A549 (cell line): ENCODE measurements around the gene COPS4. TPM values are rescaled to one million over a fixed set of nuclear protein-coding genes. Genes with fewer than 3 reads are reported as not detected.

Experiments used
- ATAC-seq, 2 experiments: fragments of 200-7000 bp in 1 of 2; fragments of >200 bp in 1 of 2; cut with Nextera tagmentation in 1 of 2; cut with Tn5 transposase in 1 of 2; 3 replicates each; pipeline versions ENCODE4 v1.8.0 to v1.9.1; 2018 to 2020; ENCODE audit warnings: mild to moderate bottlenecking in 1 of 2, moderate library complexity in 1 of 2
- CTCF ChIA-PET: fragments of 300-600 bp; sonication (Branson Sonifier 250); formaldehyde crosslinking; extraction: SDS; loops from one replicate; lab custom pipeline; 2021; ENCODE audit warnings: antibody characterized with exemption, inconsistent platforms; lab: Yijun Ruan, JAX
- POLR2A ChIA-PET: fragments of 350-600 bp; formaldehyde crosslinking; extraction: SDS; loops from one replicate; lab custom pipeline; 2021; ENCODE audit warnings: antibody characterized with exemption, inconsistent platforms; lab: Yijun Ruan, JAX
- DNase-seq, 2 experiments: peaks; one replicate each; pipeline versions ENCODE4 v3.0.0 to v3.0.0-alpha.2; 2011 to 2016; ENCODE audit warnings: low read depth in 1 of 2, low spot score in 1 of 2
- FAIRE-seq: peaks from 2 replicates; lab custom pipeline; 2011; peaks lifted over from hg19 to GRCh38; lab: Jason Lieb, UNC
- H3K27ac ChIP-seq, 2 experiments: fragments of >200 bp; sonication (Bioruptor Twin); formaldehyde crosslinking; 3 replicates each; pipeline ENCODE4 v1.5.1; 2016 to 2017
- H3K4me1 ChIP-seq: fragments of >200 bp; sonication (Bioruptor Twin); formaldehyde crosslinking; 3 replicates; pipeline ENCODE4 v1.6.1; 2016
- H3K4me2 ChIP-seq: fragments of >200 bp; sonication (Bioruptor Twin); formaldehyde crosslinking; 3 replicates; pipeline ENCODE4 v1.6.1; 2016
- H3K4me3 ChIP-seq: fragments of >200 bp; sonication (Bioruptor Twin); formaldehyde crosslinking; 3 replicates; pipeline ENCODE4 v1.5.1; 2016
- H3K9me3 ChIP-seq: fragments of >200 bp; sonication (Bioruptor Twin); formaldehyde crosslinking; 3 replicates; pipeline ENCODE4 v1.6.1; 2016
- BHLHE40 ChIP-seq: IDR thresholded peaks from 2 replicates; pipeline ENCODE4 v1.6.1; 2012; ENCODE audit warnings: low read depth, low read length, inconsistent platforms
- CBX8 ChIP-seq: fragments of 200-600 bp; sonication (generic); IDR thresholded peaks from 2 replicates; pipeline ENCODE4 v1.6.1; 2016
- CHD4 ChIP-seq: fragments of 200-600 bp; sonication (generic); IDR thresholded peaks from 2 replicates; pipeline ENCODE4 v1.6.1; 2016; ENCODE audit warnings: antibody characterized with exemption, mild to moderate bottlenecking, borderline replicate concordance
- CTCF ChIP-seq: fragments of >200 bp; sonication (Bioruptor Twin); formaldehyde crosslinking; IDR thresholded peaks from 3 replicates; pipeline ENCODE4 v1.5.1; 2016
- EHF ChIP-seq: fragments of 250-450 bp; sonication (Bioruptor Pico); IDR thresholded peaks from 2 replicates; pipeline ENCODE4 v1.5.0; 2020; ENCODE audit warnings: mild to moderate bottlenecking
- ESRRA ChIP-seq: fragments of 150-350 bp; IDR thresholded peaks from 2 replicates; pipeline ENCODE4 v1.6.1; 2014; ENCODE audit warnings: mild to moderate bottlenecking, low read length, borderline replicate concordance
- GATA3 ChIP-seq: IDR thresholded peaks from 2 replicates; pipeline ENCODE4 v1.6.1; 2012; ENCODE audit warnings: borderline replicate concordance
- HDAC2 ChIP-seq: fragments of 200-600 bp; sonication (generic); IDR thresholded peaks from 2 replicates; pipeline ENCODE4 v1.6.1; 2016
- HES2 ChIP-seq: fragments of >200 bp; sonication (Bioruptor Twin); formaldehyde crosslinking; IDR thresholded peaks from 2 replicates; pipeline ENCODE4 v1.6.1; 2016
- HMGXB4 ChIP-seq: fragments of 250-450 bp; sonication (Bioruptor Pico); IDR thresholded peaks from 2 replicates; pipeline ENCODE4 v1.5.0; 2021; ENCODE audit warnings: mild to moderate bottlenecking, moderate library complexity, borderline replicate concordance
- HOXB13 ChIP-seq: fragments of 250-450 bp; sonication (Bioruptor Pico); IDR thresholded peaks from 2 replicates; pipeline ENCODE4 v1.5.0; 2020; ENCODE audit warnings: low read depth, mild to moderate bottlenecking, moderate library complexity
- JUN ChIP-seq, 2 experiments: fragments of >200 bp; sonication (Bioruptor Twin); formaldehyde crosslinking; IDR thresholded peaks; 2 replicates in 1 of 2; 3 replicates in 1 of 2; pipeline ENCODE4 v1.6.1; 2016 to 2017
- KDM1A ChIP-seq: fragments of 200-600 bp; sonication (generic); IDR thresholded peaks from 2 replicates; pipeline ENCODE4 v1.6.1; 2016; ENCODE audit warnings: low read depth, mild to moderate bottlenecking
- MAZ ChIP-seq: fragments of 150-350 bp; IDR thresholded peaks from 2 replicates; pipeline ENCODE4 v1.6.1; 2014; ENCODE audit warnings: antibody characterized with exemption, low read depth, low read length, borderline replicate concordance
- MYC ChIP-seq: IDR thresholded peaks from 2 replicates; pipeline ENCODE4 v1.6.1; 2012; ENCODE audit warnings: mild to moderate bottlenecking, inconsistent platforms, low read length, improper control_type of control experiment, borderline replicate concordance
- NR3C1 ChIP-seq: fragments of >200 bp; sonication (Bioruptor Twin); formaldehyde crosslinking; IDR thresholded peaks from 3 replicates; pipeline ENCODE4 v1.6.1; 2017
- PBX3 ChIP-seq: IDR thresholded peaks from 2 replicates; pipeline ENCODE4 v1.6.1; 2012
- PHF8 ChIP-seq: fragments of 200-600 bp; sonication (generic); IDR thresholded peaks from 2 replicates; pipeline ENCODE4 v1.6.1; 2016; ENCODE audit warnings: low read depth, mild to moderate bottlenecking, antibody characterized with exemption, moderate library complexity, borderline replicate concordance
- POLR2AphosphoS2 ChIP-seq: conservative IDR thresholded peaks from 2 replicates; pipeline ENCODE4 v1.6.1; 2012; ENCODE audit warnings: low read length, improper control_type of control experiment, inconsistent platforms
- RAD21 ChIP-seq, 2 experiments: fragments of >200 bp in 1 of 2; sonication (Bioruptor Twin) in 1 of 2; formaldehyde crosslinking in 1 of 2; IDR thresholded peaks in 1 of 2; conservative IDR thresholded peaks in 1 of 2; 2 replicates in 1 of 2; 3 replicates in 1 of 2; pipeline ENCODE4 v1.6.1; 2012 to 2018; ENCODE audit warnings: inconsistent platforms in 1 of 2
- RCOR1 ChIP-seq: fragments of 150-350 bp; IDR thresholded peaks from 2 replicates; pipeline ENCODE4 v1.6.1; 2014; ENCODE audit warnings: antibody characterized with exemption, low read length, low read depth
- TP53 ChIP-seq: fragments of 250-450 bp; sonication (Bioruptor Pico); IDR thresholded peaks from 2 replicates; pipeline ENCODE4 v1.5.0; 2021; ENCODE audit warnings: mild to moderate bottlenecking, moderate library complexity
- ZC3H11A ChIP-seq: fragments of 450-650 bp; IDR thresholded peaks from 2 replicates; pipeline ENCODE4 v1.6.1; 2014; ENCODE audit warnings: antibody characterized with exemption, mild to moderate bottlenecking
- ZNF302 ChIP-seq: fragments of 250-450 bp; sonication (Bioruptor Pico); IDR thresholded peaks from 2 replicates; pipeline ENCODE4 v1.9.0; 2021; ENCODE audit warnings: inconsistent platforms, mild to moderate bottlenecking, moderate library complexity
- WGBS: methylation state at CpG from one replicate; pipeline ENCODE4 v1.1.6; 2017; ENCODE audit errors: missing lambda C conversion rate; 5-methylcytosine and 5-hydroxymethylcytosine counted together
- polyA plus RNA-seq, 4 experiments: library from polyadenylated mRNA; depleted of rRNA in 3 of 4; stranded (reverse); fragments of >200 nt; fragmentation: RNase III in 1 of 4; extraction: RNeasy Plus Mini Kit Qiagen cat#74134 plus additional on column Dnase treatment in 1 of 4; gene quantifications; 2 replicates in 3 of 4; 3 replicates in 1 of 4; pipeline ENCODE4 v1.2.3, GENCODE V29; 2011 to 2017
- TF ChIP-seq, protein P1 (sequence below): fragments of 450-650 bp; IDR thresholded peaks from 2 replicates; pipeline ENCODE4 v1.6.1; 2014; ENCODE audit warnings: antibody characterized with exemption
- TF ChIP-seq, protein P2 (sequence below): IDR thresholded peaks from 2 replicates; pipeline ENCODE4 v1.6.1; 2012; ENCODE audit warnings: low read depth, borderline replicate concordance

Gene COPS4
- polyA plus RNA-seq, 2 of the 4 experiments (the other 2 are of a cell fraction): 36.5 to 36.8 TPM

DNA sequence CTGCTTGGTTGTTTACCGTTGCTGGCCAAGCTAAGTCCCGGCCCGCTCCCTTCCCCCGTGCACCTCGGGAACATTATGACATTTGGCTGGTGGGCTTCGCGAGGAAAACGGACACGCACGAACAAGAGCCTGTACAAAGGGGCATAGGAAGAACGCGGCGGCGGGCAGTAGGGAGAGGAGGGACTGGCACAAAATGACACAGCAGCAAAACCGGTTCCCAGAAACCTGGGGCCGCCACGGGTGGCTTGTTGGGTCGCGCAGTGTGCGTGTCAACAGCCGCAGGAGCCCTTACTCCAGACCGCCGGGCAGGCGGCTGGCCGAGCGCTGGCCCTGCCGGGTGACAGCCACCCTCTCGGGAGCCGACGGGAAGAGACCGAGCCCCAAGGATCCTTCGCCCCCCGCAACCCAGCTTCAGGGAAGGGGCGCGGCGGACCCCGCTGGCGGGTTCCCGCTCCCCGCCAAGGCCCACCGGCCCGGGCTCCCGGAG lies 22.7 kb upstream of the COPS4 start:
- FAIRE-seq (no peak), DNase-seq (peak in 1 of 2 experiments; percentile 20), ATAC-seq (peak; percentile 30 to 57)
- H3K4me2 ChIP-seq: peak overlapping the region; percentile 79
- peak overlapping the region; percentile 75 to 96 for H3K27ac ChIP-seq
- H3K9me3 ChIP-seq: no peaks in the 10 kb centered on the region
- CTCF ChIA-PET: interaction anchor here (0.7 to 1.8 kb wide), 4 partner anchors 11 to 351 kb away, joined by 3 to 6 read pairs (median 4); partner anchors contain the start of gene THAP9
- TF ChIP-seq TP53: no peak
- no peak for TF ChIP-seq NR3C1
- TF ChIP-seq HES2: no peak
- TF ChIP-seq GATA3: no peak
- 0 out of 2 replicates have a peak, but pooled peaks have one; percentile 23 for TF ChIP-seq PHF8
- TF ChIP-seq HOXB13 (CRISPR knock-in tag): no peak
- TF ChIP-seq HMGXB4 (CRISPR knock-in tag): no peak
- no peak for TF ChIP-seq EHF (CRISPR knock-in tag)
- no peak for TF ChIP-seq KDM1A
- POLR2A ChIA-PET: interaction anchor here (1.5 to 3.4 kb wide), 2 partner anchors 23 to 272 kb away, joined by 10 to 40 read pairs; partner anchors contain the start of genes COPS4 and COQ2
- 2% methylated on average over 13 of the region's 43 CpGs for WGBS
- peak overlapping the region; percentile 80 for H3K4me3 ChIP-seq
- peaks cover 23% of the 10 kb centered on the region for H3K4me1 ChIP-seq

GRCh38 chr4:83012687-83013419 lies 22.1 kb upstream of the COPS4 start:
- FAIRE-seq (no peak), DNase-seq (peak; percentile 79 to 97), ATAC-seq (peak; percentile 83 to 90)
- ChIA-PET CTCF (interaction anchor here (1.1 to 1.5 kb wide), 2 partner anchors 113 to 247 kb away, joined by 3 to 4 read pairs; partner anchors contain the start of gene THAP9), POLR2A (interaction anchor here (1.0 to 3.4 kb wide), 3 partner anchors 22 to 550 kb away, joined by 3 to 40 read pairs (median 10); partner anchors contain the start of genes COPS4 and COQ2)
- Histone ChIP-seq H3K4me2 (peak overlapping the region; percentile 86), H3K27ac (peak overlapping the region; percentile 84 to 96), H3K9me3 (no peaks in the 10 kb centered on the region), H3K4me3 (peak overlapping the region; percentile 80), H3K4me1 (peaks cover 23% of the 10 kb centered on the region)
- 0% methylated on average over 10 of the region's 73 CpGs for WGBS
- no peak for TF ChIP-seq POLR2AphosphoS2
- no peak for TF ChIP-seq ZC3H11A
- TF ChIP-seq PHF8: no peak
- no peak for TF ChIP-seq KDM1A
- 0 out of 2 replicates have a peak, but pooled peaks have one; percentile 25 for TF ChIP-seq MYC
- peak; percentile 39 to 44; a peak in 1 of 5 replicates for TF ChIP-seq JUN (IDR thresholded peaks at IDR 0.05)
- TF ChIP-seq CTCF: no peak; the same call in 2 of the 3 replicates
- TF ChIP-seq CBX8: no peak
- TF ChIP-seq, protein P1, sequence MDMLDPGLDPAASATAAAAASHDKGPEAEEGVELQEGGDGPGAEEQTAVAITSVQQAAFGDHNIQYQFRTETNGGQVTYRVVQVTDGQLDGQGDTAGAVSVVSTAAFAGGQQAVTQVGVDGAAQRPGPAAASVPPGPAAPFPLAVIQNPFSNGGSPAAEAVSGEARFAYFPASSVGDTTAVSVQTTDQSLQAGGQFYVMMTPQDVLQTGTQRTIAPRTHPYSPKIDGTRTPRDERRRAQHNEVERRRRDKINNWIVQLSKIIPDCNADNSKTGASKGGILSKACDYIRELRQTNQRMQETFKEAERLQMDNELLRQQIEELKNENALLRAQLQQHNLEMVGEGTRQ: peak; percentile 84
- TF ChIP-seq PBX3: no peak
- TF ChIP-seq, protein P2, sequence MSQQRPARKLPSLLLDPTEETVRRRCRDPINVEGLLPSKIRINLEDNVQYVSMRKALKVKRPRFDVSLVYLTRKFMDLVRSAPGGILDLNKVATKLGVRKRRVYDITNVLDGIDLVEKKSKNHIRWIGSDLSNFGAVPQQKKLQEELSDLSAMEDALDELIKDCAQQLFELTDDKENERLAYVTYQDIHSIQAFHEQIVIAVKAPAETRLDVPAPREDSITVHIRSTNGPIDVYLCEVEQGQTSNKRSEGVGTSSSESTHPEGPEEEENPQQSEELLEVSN: peak; percentile 59; the same call in 1 of the 2 replicates
- no peak for TF ChIP-seq RCOR1
- no peak for TF ChIP-seq EHF (CRISPR knock-in tag)
- TF ChIP-seq BHLHE40: peak; percentile 76
- no peak for TF ChIP-seq MAZ
- TF ChIP-seq CHD4: no peak
- no peak for TF ChIP-seq HDAC2
- no peak for TF ChIP-seq ESRRA
- no peak for TF ChIP-seq ZNF302 (CRISPR knock-in tag)
- peak in 1 of 2 experiments; percentile 34; a peak in 2 of 5 replicates for TF ChIP-seq RAD21 (conservative IDR thresholded peaks at IDR 0.05 in 1 of 2, IDR thresholded peaks at IDR 0.05 in 1 of 2)
- no peak for TF ChIP-seq HMGXB4 (CRISPR knock-in tag)
